GM12878 (cell line): Measurements from ENCODE around the gene NUDT22. TPM values are rescaled to one million over a fixed set of nuclear protein-coding genes. Genes with fewer than 3 reads are reported as not detected.

Experiments used
- BACH1 ChIP-seq: fragments of 450-650 bp; IDR thresholded peaks from 2 replicates; pipeline ENCODE4 v1.6.1; 2017; ENCODE audit warnings: mild to moderate bottlenecking, borderline replicate concordance
- BCL11A ChIP-seq: IDR thresholded peaks from 2 replicates; pipeline ENCODE4 v1.6.1; 2011; ENCODE audit warnings: low read depth, low read length
- CREB1 ChIP-seq: IDR thresholded peaks from 2 replicates; pipeline ENCODE4 v1.6.1; 2012; ENCODE audit warnings: low read depth, mild to moderate bottlenecking, inconsistent platforms
- CTCF ChIP-seq, 3 experiments: IDR thresholded peaks in 2 of 3; conservative IDR thresholded peaks in 1 of 3; 2 replicates each; pipeline ENCODE4 v1.5.1; 2011; ENCODE audit warnings: low read depth in 3 of 3, low read length in 3 of 3, mild to moderate bottlenecking in 3 of 3, control low read depth in 2 of 3, moderate library complexity in 2 of 3, inconsistent platforms in 1 of 3, mixed read lengths in 1 of 3; ENCODE audit not compliant: control insufficient read depth in 2 of 3, insufficient read depth in 1 of 3; ENCODE audit errors: extremely low read depth in 1 of 3
- HDAC2 ChIP-seq: fragments of 200-600 bp; sonication (generic); IDR thresholded peaks from 2 replicates; pipeline ENCODE4 v1.6.1; 2017
- HDAC6 ChIP-seq: fragments of 200-600 bp; sonication (generic); IDR thresholded peaks from one replicate; pipeline ENCODE4 v1.8.0; 2017; ENCODE audit warnings: antibody characterized with exemption; ENCODE audit not compliant: unreplicated experiment
- RBBP5 ChIP-seq: fragments of 200-600 bp; sonication (generic); conservative IDR thresholded peaks from 2 replicates; pipeline ENCODE4 v1.6.1; 2016
- RUNX3 ChIP-seq: IDR thresholded peaks from 2 replicates; pipeline ENCODE4 v1.6.1; 2012; ENCODE audit warnings: low read length, inconsistent platforms
- SKIL ChIP-seq: fragments of 450-650 bp; IDR thresholded peaks from 2 replicates; pipeline ENCODE4 v1.6.1; 2017; ENCODE audit warnings: mild to moderate bottlenecking, low read depth, inconsistent platforms; ENCODE audit not compliant: poor library complexity, severe bottlenecking
- ZBTB33 ChIP-seq: fragments of 450-650 bp; IDR thresholded peaks from 2 replicates; pipeline ENCODE4 v1.6.1; 2017; ENCODE audit warnings: mild to moderate bottlenecking
- polyA plus RNA-seq, 11 experiments: library from polyadenylated mRNA; depleted of rRNA in 4 of 11; unstranded in 6 of 11; stranded (reverse) in 5 of 11; fragments of >200 nt; fragmentation: Nextera tagmentation in 4 of 11; fragmentation: Illumina TruSeq in 1 of 11; extraction: Ambion mirVana in 4 of 11; extraction: Trizol in 1 of 11; gene quantifications; 1 replicate in 1 of 11; 2 replicates in 10 of 11; pipeline versions ENCODE4 v1.2.1 to v1.2.3, GENCODE V29; 2011 to 2016; ENCODE audit warnings: inconsistent platforms in 2 of 11, missing spikeins in 2 of 11, low read depth in 1 of 11
- total RNA-seq, 4 experiments: library from RNA; depleted of rRNA in 3 of 4; stranded (reverse); fragments of >200 nt in 3 of 4; fragmentation: Illumina TruSeq in 1 of 4; extraction: Trizol in 1 of 4; gene quantifications; 2 replicates each; pipeline versions ENCODE4 v1.2.1 to v1.2.3, GENCODE V29; 2013 to 2021

The NUDT22 gene
- total and polyA plus RNA-seq, 10 of the 15 experiments (the other 5 are each of a cell fraction or from before 2014, with no cell fraction given) = 6.7 to 115 (median 64.7) TPM

GRCh38 chr11:64226507-64227051 is 505 bp downstream of the NUDT22 start (continued):
- no peak for TF ChIP-seq RBBP5
- no peak for TF ChIP-seq SKIL
- no peak for TF ChIP-seq HDAC2
- no peak for TF ChIP-seq HDAC6
- no peak for TF ChIP-seq CREB1
- no peak for TF ChIP-seq CTCF (IDR thresholded peaks at IDR 0.05 in 2 of 3, conservative IDR thresholded peaks at IDR 0.05 in 1 of 3; ENCODE audit: control insufficient read depth in 2 of 3, extremely low read depth in 1 of 3, insufficient read depth in 1 of 3, low read depth in 3 of 3, low read length in 3 of 3)
- TF ChIP-seq BCL11A = no peak
- TF ChIP-seq RUNX3 = no peak; the same call in 1 of the 2 replicates
- no peak for TF ChIP-seq BACH1
- no peak for TF ChIP-seq ZBTB33
- TF ChIP-seq, all 136 proteins: peak for 23
